Measurements from ENCODE around the gene KRIT1. TPM values are rescaled to one million over a fixed set of nuclear protein-coding genes. Genes with fewer than 3 reads are reported as not detected.
A peak's percentile ranks its signal among the peaks of the same experiment; 100 is the strongest.

KRIT1 gene
- total RNA-seq, 1 donor: 22.1 TPM

DNA sequence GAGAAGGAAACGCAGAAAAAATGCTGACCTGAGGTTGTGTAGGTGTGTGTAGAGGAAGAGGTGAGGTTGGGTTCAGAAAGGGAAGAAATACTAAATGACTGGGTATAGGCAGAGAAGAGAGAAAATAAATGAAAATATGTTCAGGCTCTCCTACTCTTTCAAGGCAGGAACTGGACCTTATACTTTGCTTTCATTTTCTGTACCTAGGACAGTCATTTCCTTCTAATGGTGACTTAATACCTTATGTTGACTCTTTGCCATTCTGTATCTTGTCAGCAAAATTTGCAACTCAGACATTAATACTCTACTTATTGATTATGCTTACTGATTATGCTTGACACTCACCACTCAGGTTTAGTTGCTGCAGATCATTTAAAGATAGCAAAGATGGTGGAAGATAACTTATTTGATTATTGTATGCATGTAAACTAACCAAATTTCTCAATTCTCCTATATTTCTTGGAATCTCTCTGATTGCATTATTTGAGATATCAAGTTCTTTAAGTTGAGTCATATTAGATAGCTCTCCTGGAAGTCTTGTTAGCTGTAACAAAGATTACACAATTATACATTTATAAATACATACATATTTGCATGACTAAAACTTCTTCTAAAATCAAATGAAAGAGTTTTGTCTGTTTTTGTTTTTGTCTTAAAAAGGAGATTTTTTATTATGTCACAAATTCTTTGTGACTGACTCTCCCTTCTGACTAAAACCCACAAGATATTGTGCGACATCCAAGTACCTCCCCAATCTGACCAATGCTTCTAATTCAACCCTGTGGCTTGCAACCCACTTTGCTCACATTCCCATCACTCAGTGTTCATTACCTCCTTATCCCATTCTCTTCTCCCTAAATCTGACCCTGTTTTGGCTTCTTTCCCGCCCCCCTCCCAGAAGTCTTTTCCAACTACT lies 86.8 kb downstream of the KRIT1 start:
- DNase-seq (ENCODE audit: low read depth in 2 of 3, low spot score in 2 of 3): no peak

- no peak for DNase-seq (ENCODE audit: low read depth in 2 of 3, low spot score in 2 of 3)
Measured at GRCh38 chr7:92156990-92157389, 88.7 kb downstream of the KRIT1 start.

GRCh38 chr7:92155108-92155739 lies 90.5 kb downstream of the KRIT1 start:
- DNase-seq (ENCODE audit: low read depth in 2 of 3, low spot score in 2 of 3): no peak

- peak in 1 of 3 donors; percentile 1 for DNase-seq (ENCODE audit: low read depth in 2 of 3, low spot score in 2 of 3)
Measured at GRCh38 chr7:92150450-92151017, 95.2 kb downstream of the KRIT1 start.

- DNase-seq (ENCODE audit: low read depth in 2 of 3, low spot score in 2 of 3): no peak
Measured at GRCh38 chr7:92149736-92150239, 95.9 kb downstream of the KRIT1 start.

Small RNAs within 50 kb of the gene (small RNA-seq; reads per million reads assigned to genes)
- gene MIR1285-1 (not detected), gene RF00019 (not detected)

Other genes with a start within 250 kb of the KRIT1 start
- gene CYP51A1, start 111.4 kb downstream of the KRIT1 start, total RNA-seq: 38.8 TPM
- gene LRRD1, start 66.8 kb downstream of the KRIT1 start, total RNA-seq: under 0.01 TPM
- 17.0 TPM for gene ANKIB1, start 60 bp upstream of the KRIT1 start, total RNA-seq
- 17.8 TPM for gene GATAD1, start 201.6 kb upstream of the KRIT1 start, total RNA-seq
- gene ERVW-1, start 232.0 kb upstream of the KRIT1 start, total RNA-seq: under 0.01 TPM